ENCODE measurements around the gene TRH. TPM values are rescaled to one million over a fixed set of nuclear protein-coding genes. Genes with fewer than 3 reads are reported as not detected.

Gene TRH
- total and polyA plus RNA-seq, 2 donors, result 0.04 to 0.16 TPM

- no peak for DNase-seq (ENCODE audit: extremely low spot score)
- WGBS, result 30% methylated on average over 39 of the region's 39 CpGs
- Histone ChIP-seq H3K27ac (ENCODE audit: low read depth) (no peak overlapping the region), H3K36me3 (ENCODE audit: insufficient read depth) (no peaks in the 10 kb centered on the region), H3K4me3 (ENCODE audit: low read depth, low read length) (no peak overlapping the region), H3K4me1 (ENCODE audit: insufficient read depth) (peaks cover 3% of the 10 kb centered on the region)
Observed at GRCh38 chr3:129973853-129974563, 512 bp upstream of the TRH start.

DNA sequence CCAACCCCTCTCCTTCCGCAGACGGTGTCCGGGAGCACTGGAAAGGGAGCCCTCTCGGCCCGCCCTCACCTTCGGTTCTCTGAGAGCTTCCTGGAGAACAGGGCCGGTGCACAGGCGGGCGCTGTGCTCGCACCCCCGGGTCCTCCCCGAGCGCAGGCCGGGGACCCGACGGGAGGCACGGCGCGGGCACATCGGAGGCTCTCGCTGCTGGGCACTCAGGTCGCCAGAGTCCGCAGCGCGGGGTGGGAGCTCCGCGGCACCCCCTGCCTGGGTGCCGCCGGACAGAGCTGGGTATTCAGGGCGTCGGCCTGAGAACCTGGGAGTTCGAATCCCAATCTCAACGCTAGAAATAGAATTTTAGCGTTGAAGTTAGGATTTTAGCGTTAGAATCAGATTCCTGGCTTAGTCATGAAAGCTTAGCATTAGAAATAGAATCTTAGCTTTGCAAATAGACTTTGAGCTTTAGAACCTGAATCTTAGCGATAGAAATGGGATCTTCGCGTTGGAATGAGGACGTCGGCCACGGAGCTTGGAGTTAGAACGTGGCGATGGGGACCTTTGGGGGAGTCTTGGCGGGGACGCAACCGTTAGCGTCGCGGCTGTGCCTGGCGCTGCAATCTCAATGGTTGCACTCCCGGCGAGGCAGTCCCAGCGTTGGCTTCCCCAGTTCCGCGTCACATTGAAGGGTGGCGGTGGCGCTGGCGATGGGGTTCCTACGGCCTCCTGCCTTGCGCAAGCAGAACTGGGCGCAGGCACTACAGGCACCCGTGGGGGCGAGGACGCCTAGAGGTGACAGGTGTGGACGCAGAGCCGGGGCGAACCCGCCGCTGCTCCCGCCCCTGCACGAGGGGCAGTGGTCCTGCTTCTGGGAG lies 549 bp downstream of the TRH start:
- Histone ChIP-seq H3K36me3 (ENCODE audit: insufficient read depth) (no peaks in the 10 kb centered on the region), H3K4me3 (ENCODE audit: low read depth, low read length) (peak overlapping the region; percentile 20), H3K27ac (ENCODE audit: low read depth) (no peak overlapping the region), H3K4me1 (ENCODE audit: insufficient read depth) (peaks cover 3% of the 10 kb centered on the region)
- no peak for DNase-seq (ENCODE audit: extremely low spot score)
- 2% methylated on average over 71 of the region's 71 CpGs for WGBS

GRCh38 chr3:129975705-129976048 lies 1.2 kb downstream of the TRH start:
- H3K4me3 ChIP-seq (ENCODE audit: low read depth, low read length), result no peak overlapping the region

DNA sequence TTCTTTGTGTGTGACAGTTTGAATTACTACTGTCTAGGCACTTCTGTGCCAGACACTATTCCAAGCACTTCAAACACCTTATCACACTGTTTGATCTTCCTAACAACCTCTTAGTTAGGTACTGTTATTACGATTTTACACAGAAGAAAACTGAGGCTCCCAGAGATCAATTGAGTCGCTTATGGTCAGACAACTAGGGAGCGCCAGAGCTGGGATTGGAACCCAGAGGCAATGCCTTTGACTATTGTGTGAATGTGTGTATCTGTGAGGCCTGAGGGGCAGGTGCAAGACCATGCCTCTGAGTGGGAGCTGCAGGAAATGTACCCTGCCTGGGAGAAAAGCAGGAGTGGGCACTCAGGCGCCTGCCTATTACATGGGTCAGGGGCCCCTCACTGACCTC lies 1.8 kb downstream of the TRH start:
- DNase-seq (ENCODE audit: extremely low spot score), result no peak
- Histone ChIP-seq H3K27ac (ENCODE audit: low read depth) (no peak overlapping the region), H3K4me3 (ENCODE audit: low read depth, low read length) (no peak overlapping the region), H3K36me3 (ENCODE audit: insufficient read depth) (no peaks in the 10 kb centered on the region), H3K4me1 (ENCODE audit: insufficient read depth) (peaks cover 3% of the 10 kb centered on the region)
- WGBS, result 79% methylated on average over 4 of the region's 4 CpGs

More at GRCh38 chr3:129975705-129976048, 1.2 kb downstream of the TRH start:
- 6% methylated on average over 27 of the region's 27 CpGs for WGBS
- no peaks in the 10 kb centered on the region for H3K36me3 ChIP-seq (ENCODE audit: insufficient read depth)
- no peak for DNase-seq (ENCODE audit: extremely low spot score)
- H3K4me1 ChIP-seq (ENCODE audit: insufficient read depth), result peaks cover 3% of the 10 kb centered on the region
- H3K27ac ChIP-seq (ENCODE audit: low read depth), result no peak overlapping the region

GRCh38 chr3:129978123-129978522 lies 3.6 kb downstream of the TRH start:
- Histone ChIP-seq H3K27ac (ENCODE audit: low read depth) (no peak overlapping the region), H3K4me1 (ENCODE audit: insufficient read depth) (peaks cover 3% of the 10 kb centered on the region), H3K36me3 (ENCODE audit: insufficient read depth) (no peaks in the 10 kb centered on the region), H3K4me3 (ENCODE audit: low read depth, low read length) (no peak overlapping the region)
- no peak for DNase-seq (ENCODE audit: extremely low spot score)
- 72% methylated on average over 2 of the region's 2 CpGs for WGBS

DNA sequence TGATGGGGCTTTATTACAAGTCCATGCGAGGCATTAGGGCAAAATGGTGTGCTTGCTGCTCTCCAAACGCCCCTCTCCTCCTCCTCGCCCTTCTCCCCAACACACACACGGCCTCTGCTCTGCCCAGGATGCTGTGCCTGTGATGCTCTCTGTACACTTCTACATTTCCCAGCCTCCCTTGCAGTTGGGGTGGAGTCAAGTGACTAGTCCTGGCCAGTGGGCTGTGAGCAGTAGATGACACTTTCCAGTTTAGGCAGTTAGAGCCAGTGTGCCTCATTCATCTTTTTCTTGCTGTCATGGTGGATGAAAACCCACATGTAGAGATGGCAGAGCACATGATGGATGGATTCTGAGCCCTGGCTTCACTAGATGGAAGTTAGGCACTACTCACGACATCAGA lies 5.4 kb downstream of the TRH start:
- WGBS, result 90% methylated on average over 5 of the region's 5 CpGs
- Histone ChIP-seq H3K4me3 (ENCODE audit: low read depth, low read length) (no peak overlapping the region), H3K4me1 (ENCODE audit: insufficient read depth) (no peaks in the 10 kb centered on the region), H3K27ac (ENCODE audit: low read depth) (no peak overlapping the region), H3K36me3 (ENCODE audit: insufficient read depth) (no peaks in the 10 kb centered on the region)
- no peak for DNase-seq (ENCODE audit: extremely low spot score)

DNA sequence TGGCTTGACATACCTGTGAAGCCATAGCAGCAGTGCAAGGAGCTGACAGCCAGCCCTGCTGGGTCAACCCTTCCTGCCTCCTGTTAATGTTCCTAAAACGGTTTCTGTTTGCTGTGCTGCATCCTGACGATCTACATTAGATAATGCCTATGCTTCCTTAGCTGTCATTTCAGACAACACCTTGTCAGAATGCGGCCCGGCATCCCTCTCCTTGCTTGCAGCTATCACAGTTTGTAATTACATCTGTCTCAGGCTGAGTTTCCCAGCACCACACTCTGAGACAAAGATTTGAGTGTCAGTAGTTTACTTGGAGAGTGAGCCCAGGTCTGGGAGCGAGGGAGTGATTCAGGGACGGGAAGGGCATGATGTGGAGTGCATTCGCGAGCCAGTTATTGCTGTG lies 9.0 kb downstream of the TRH start:
- no peak overlapping the region for H3K27ac ChIP-seq (ENCODE audit: low read depth)
- no peak for DNase-seq (ENCODE audit: extremely low spot score)
- 64% methylated on average over 8 of the region's 8 CpGs for WGBS
- no peaks in the 10 kb centered on the region for H3K36me3 ChIP-seq (ENCODE audit: insufficient read depth)
- H3K4me3 ChIP-seq (ENCODE audit: low read depth, low read length), result no peak overlapping the region
- H3K4me1 ChIP-seq (ENCODE audit: insufficient read depth), result no peaks in the 10 kb centered on the region

GRCh38 chr3:129984125-129984524 lies 9.6 kb downstream of the TRH start:
- WGBS, result 84% methylated on average over 2 of the region's 2 CpGs
- Histone ChIP-seq H3K36me3 (ENCODE audit: insufficient read depth) (no peaks in the 10 kb centered on the region), H3K4me3 (ENCODE audit: low read depth, low read length) (no peak overlapping the region), H3K27ac (ENCODE audit: low read depth) (no peak overlapping the region), H3K4me1 (ENCODE audit: insufficient read depth) (no peaks in the 10 kb centered on the region)
- no peak for DNase-seq (ENCODE audit: extremely low spot score)

GRCh38 chr3:129985113-129985512 lies 10.6 kb downstream of the TRH start:
- no peak for DNase-seq (ENCODE audit: extremely low spot score)
- Histone ChIP-seq H3K36me3 (ENCODE audit: insufficient read depth) (no peaks in the 10 kb centered on the region), H3K27ac (ENCODE audit: low read depth) (no peak overlapping the region), H3K4me1 (ENCODE audit: insufficient read depth) (no peaks in the 10 kb centered on the region), H3K4me3 (ENCODE audit: low read depth, low read length) (no peak overlapping the region)
- WGBS, result 81% methylated on average over 14 of the region's 14 CpGs

DNA sequence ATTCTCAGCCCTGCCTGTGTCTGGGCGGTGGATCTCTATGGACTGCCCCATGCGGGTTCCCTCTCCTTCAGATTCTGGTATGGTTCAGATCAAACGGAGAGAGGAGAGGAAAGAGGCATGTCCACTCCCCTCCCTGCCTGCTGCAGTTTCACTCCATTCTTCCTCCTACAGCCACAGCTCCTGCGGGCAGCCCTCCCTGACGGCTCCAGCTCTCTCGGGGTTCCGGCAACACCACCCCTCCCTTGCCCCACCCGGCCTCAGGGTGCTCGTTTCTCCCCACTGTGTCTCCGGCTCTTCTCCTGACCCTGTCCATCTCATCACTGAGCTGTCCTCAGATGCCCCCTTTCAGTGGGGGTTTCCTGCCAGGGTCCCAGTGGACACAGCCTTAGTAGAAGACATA lies 13.9 kb downstream of the TRH start:
- no peak for DNase-seq (ENCODE audit: extremely low spot score)
- WGBS, result 68% methylated on average over 10 of the region's 10 CpGs
- H3K27ac ChIP-seq (ENCODE audit: low read depth), result no peak overlapping the region
- no peak overlapping the region for H3K4me3 ChIP-seq (ENCODE audit: low read depth, low read length)
- H3K4me1 ChIP-seq (ENCODE audit: insufficient read depth), result no peaks in the 10 kb centered on the region
- H3K36me3 ChIP-seq (ENCODE audit: insufficient read depth), result no peaks in the 10 kb centered on the region

DNA sequence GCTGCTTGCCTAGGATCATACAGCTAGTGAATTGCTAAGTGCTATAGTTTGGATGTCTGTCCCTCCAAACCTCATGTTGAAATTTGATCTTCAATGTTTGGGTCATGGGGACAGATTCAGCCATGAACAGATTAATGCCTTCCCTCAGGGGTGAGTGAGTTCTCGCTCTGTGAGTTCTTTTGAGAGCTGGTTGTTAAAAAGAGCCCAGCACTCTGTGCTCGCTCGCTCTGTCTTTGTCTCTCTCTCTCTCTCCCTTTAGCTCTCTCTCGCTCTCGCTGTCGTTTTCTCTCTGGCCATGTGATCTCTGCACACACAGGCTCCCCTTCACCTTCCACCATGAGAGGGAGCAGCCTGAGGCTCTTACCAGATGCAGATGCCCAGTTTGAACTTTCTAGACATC lies 14.9 kb downstream of the TRH start:
- no peak overlapping the region for H3K4me3 ChIP-seq (ENCODE audit: low read depth, low read length)
- H3K27ac ChIP-seq (ENCODE audit: low read depth), result no peak overlapping the region
- no peaks in the 10 kb centered on the region for H3K36me3 ChIP-seq (ENCODE audit: insufficient read depth)
- H3K4me1 ChIP-seq (ENCODE audit: insufficient read depth), result no peaks in the 10 kb centered on the region
- 61% methylated on average over 6 of the region's 6 CpGs for WGBS
- no peak for DNase-seq (ENCODE audit: extremely low spot score)

DNA sequence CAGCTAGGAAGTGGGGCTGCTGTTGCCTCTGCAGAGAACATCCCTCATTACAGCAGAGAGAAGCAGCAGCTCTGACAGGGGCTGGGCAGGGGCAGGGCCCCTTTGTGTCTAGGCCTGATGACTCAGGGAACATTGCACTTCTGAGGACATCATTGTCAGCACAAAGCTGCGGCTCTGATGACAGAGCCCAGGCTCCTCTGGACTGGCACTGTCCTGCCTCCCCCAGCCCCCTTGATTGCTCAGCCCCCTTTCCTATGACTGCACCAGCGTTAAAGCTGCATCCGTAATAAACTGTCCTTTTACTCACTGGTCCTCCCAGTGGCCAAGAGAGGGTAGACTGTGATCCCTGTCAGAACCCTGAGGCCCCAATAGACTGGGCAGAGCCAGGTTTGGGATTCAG lies 18.3 kb downstream of the TRH start:
- 42% methylated on average over 3 of the region's 3 CpGs for WGBS
- DNase-seq (ENCODE audit: extremely low spot score), result no peak
- Histone ChIP-seq H3K4me3 (ENCODE audit: low read depth, low read length) (no peak overlapping the region), H3K4me1 (ENCODE audit: insufficient read depth) (no peaks in the 10 kb centered on the region), H3K36me3 (ENCODE audit: insufficient read depth) (no peaks in the 10 kb centered on the region), H3K27ac (ENCODE audit: low read depth) (no peak overlapping the region)

DNA sequence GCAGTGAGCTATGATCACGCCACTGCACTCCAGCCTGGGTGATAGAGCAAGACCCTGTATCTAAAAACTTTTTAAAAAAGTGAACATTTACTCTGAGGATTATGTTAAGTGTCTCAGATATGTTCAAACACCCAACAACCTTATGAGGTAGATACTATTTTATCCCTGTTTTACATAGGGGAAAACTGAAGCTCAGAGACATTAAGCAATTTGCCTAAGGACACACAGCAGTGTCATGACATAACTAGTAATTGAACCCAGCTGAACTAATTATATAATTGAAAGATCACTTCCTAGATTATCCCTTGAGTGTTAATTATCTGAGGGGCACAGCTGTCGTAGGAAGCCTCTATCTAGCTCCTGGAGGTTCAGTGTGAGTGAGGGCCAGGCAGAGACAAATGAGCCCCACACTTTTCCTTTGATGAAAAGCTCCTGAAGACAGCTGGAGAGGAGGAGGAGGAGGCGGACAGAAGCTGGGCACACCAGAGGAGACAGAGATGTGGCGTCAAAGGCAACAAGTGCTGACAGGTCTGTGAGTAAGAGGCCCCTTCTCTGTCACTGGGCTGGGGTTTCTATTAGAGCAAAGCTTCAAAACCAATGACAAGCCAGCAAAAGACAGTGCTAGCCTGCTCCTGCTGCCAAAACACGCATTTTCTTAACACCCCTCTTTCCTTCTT lies 20.5 kb downstream of the TRH start:
- no peak overlapping the region for H3K4me3 ChIP-seq (ENCODE audit: low read depth, low read length)

GRCh38 chr3:129996073-129996472 lies 21.6 kb downstream of the TRH start:
- no peak overlapping the region for H3K27ac ChIP-seq (ENCODE audit: low read depth)
- no peaks in the 10 kb centered on the region for H3K36me3 ChIP-seq (ENCODE audit: insufficient read depth)
- WGBS, result 83% methylated on average over 4 of the region's 4 CpGs
- H3K4me1 ChIP-seq (ENCODE audit: insufficient read depth), result no peaks in the 10 kb centered on the region
- no peak for DNase-seq (ENCODE audit: extremely low spot score)
- H3K4me3 ChIP-seq (ENCODE audit: low read depth, low read length), result no peak overlapping the region

More for the DNA sequence above, 20.5 kb downstream of the TRH start:
- Histone ChIP-seq H3K36me3 (ENCODE audit: insufficient read depth) (no peaks in the 10 kb centered on the region), H3K4me1 (ENCODE audit: insufficient read depth) (no peaks in the 10 kb centered on the region), H3K27ac (ENCODE audit: low read depth) (no peak overlapping the region)
- peak; percentile 11 for DNase-seq (ENCODE audit: extremely low spot score)
- WGBS, result 61% methylated on average over 5 of the region's 5 CpGs
